GM15510 (cell line): ENCODE measurements around the gene TAS2R13.

ENCODE experiments used
- POLR2A ChIP-seq: IDR thresholded peaks from 3 replicates; pipeline ENCODE4 v1.6.1; 2011; ENCODE audit warnings: borderline replicate concordance; ENCODE audit not compliant: insufficient read length; ENCODE audit errors: extremely low read depth

The TAS2R13 gene

DNA sequence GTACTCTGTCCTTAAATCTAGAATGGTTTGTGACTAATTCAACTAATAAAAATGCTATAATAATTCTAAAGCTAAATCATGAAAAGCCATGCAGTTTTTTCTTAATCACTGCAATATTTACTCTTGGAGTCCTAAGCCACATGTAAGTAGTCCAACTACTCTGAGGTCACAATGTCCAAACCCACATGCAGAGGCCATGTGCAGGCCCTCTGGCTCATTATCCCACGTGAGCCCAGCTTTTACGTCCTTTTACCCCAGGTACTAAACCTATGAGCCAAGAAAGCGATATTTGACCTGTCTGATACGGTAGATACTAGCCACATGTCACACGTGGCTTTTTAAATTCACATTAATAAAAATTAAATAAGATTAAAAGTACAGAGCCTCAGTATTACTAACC is 12.5 kb downstream of the TAS2R13 start:
- no peak for TF ChIP-seq POLR2A

- TF ChIP-seq POLR2A, result no peak
Measured at GRCh38 chr12:10891937-10892336, 17.4 kb downstream of the TAS2R13 start.

GRCh38 chr12:10889226-10889625 is 20.1 kb downstream of the TAS2R13 start:
- TF ChIP-seq POLR2A, result no peak

DNA sequence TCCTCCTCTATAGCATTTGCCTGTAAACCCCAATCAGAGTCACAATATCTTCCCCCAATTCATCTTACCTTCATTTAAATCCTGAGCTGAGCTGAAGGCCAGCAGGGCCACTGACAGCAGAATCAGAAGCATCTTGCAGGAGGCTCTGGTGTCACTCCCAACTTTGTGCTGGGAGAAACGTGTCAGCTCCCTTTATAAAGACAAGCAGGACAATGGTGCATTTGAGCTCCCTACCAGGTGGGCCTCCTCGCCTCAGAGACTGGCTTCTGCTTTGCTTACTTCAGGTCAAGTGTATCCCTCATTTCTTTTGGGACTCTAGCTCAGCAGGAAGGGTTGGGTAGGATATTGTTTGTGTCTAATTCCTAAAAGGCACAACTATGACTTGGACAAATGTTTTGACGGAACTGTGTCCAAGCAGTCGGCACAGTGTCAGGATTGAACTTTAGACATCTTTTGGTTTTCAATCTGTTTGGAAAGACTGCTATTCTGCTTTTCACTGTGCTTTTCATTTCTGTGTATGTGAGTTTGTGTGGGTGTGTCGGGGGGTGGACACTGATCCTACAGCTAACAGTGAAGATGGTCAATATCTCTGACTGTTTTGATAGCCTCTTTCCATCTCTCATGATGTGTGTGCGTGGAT is 25.2 kb downstream of the TAS2R13 start, which contains the start of gene PRH1:
PRH1 (minus strand) TSS at position 170 of the 640 bp plus-strand sequence; CDS start at position 132, 38 bp downstream.
- no peak for TF ChIP-seq POLR2A

- TF ChIP-seq POLR2A, result no peak
Measured at GRCh38 chr12:10873378-10873777, 36.0 kb downstream of the TAS2R13 start.

- no peak for TF ChIP-seq POLR2A
Measured at GRCh38 chr12:10867381-10867780, 42.0 kb downstream of the TAS2R13 start.

GRCh38 chr12:10863512-10864218 is 45.7 kb downstream of the TAS2R13 start:
- no peak for TF ChIP-seq POLR2A

DNA sequence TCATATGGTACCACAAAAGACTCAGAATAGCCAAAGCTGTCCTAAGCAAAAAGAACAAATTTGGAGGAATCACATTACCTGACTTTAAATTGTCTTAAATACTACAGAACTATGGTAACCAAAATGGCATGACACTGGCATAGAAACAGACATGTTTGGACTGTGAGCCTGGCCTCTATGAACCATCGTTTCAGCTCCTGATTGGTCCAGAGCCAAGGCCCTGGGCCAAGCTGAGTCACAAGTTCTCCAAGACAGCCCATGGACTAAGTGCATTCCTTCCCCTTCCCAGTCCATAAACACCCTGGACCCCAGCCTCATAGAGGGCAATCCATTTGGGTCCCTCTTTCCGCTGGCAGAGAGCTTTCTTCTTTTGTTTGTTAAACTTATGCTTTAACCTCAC is 48.0 kb downstream of the TAS2R13 start:
- no peak for TF ChIP-seq POLR2A
